ENCODE measurements around the gene LRP5. TPM values are rescaled to one million over a fixed set of nuclear protein-coding genes. Genes with fewer than 3 reads are reported as not detected.

LRP5 gene
- total and polyA plus RNA-seq, 9 donors, result 3.1 to 63.8 (median 47.2) TPM

DNA sequence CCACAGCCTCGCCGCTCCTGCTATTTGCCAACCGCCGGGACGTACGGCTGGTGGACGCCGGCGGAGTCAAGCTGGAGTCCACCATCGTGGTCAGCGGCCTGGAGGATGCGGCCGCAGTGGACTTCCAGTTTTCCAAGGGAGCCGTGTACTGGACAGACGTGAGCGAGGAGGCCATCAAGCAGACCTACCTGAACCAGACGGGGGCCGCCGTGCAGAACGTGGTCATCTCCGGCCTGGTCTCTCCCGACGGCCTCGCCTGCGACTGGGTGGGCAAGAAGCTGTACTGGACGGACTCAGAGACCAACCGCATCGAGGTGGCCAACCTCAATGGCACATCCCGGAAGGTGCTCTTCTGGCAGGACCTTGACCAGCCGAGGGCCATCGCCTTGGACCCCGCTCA lies 35.5 kb downstream of the LRP5 start:
- Histone ChIP-seq H3K27ac (no peak overlapping the region), H3K27me3 (no peaks in the 10 kb centered on the region), H3K4me1 (ENCODE audit: insufficient read depth) (peaks cover 13% of the 10 kb centered on the region), H3K4me3 (no peak overlapping the region), H3K9me3 (no peaks in the 10 kb centered on the region), H3K36me3 (no peaks in the 10 kb centered on the region)
- intact Hi-C loops (cut with DNase I), result no loop called here
- peak in 1 of 5 donors; percentile 35 for DNase-seq
- TF ChIP-seq POLR2A (IDR thresholded peaks at IDR 0.05), result no peak
- no peak for TF ChIP-seq CTCF (IDR thresholded peaks at IDR 0.05)
- no peak for TF ChIP-seq EP300 (IDR thresholded peaks at IDR 0.05)
- WGBS, 3 donors, result 95 to 97% (median 96%) methylated on average over 26 to 32 of the region's 32 CpGs

GRCh38 chr11:68349461-68350249 lies 37.3 kb downstream of the LRP5 start:
- Histone ChIP-seq H3K36me3 (no peaks in the 10 kb centered on the region), H3K9me3 (no peaks in the 10 kb centered on the region), H3K27ac (no peak overlapping the region), H3K4me3 (no peak overlapping the region), H3K4me1 (ENCODE audit: insufficient read depth) (peaks cover 15% of the 10 kb centered on the region), H3K27me3 (no peaks in the 10 kb centered on the region)
- DNase-seq, result no peak
- intact Hi-C loops (cut with DNase I), result no loop called here
- no peak for TF ChIP-seq EP300 (IDR thresholded peaks at IDR 0.05)
- no peak for TF ChIP-seq CTCF (IDR thresholded peaks at IDR 0.05)
- TF ChIP-seq POLR2A (IDR thresholded peaks at IDR 0.05), result no peak
- WGBS, 3 donors, result 89% methylated on average over 15 of the region's 15 CpGs

DNA sequence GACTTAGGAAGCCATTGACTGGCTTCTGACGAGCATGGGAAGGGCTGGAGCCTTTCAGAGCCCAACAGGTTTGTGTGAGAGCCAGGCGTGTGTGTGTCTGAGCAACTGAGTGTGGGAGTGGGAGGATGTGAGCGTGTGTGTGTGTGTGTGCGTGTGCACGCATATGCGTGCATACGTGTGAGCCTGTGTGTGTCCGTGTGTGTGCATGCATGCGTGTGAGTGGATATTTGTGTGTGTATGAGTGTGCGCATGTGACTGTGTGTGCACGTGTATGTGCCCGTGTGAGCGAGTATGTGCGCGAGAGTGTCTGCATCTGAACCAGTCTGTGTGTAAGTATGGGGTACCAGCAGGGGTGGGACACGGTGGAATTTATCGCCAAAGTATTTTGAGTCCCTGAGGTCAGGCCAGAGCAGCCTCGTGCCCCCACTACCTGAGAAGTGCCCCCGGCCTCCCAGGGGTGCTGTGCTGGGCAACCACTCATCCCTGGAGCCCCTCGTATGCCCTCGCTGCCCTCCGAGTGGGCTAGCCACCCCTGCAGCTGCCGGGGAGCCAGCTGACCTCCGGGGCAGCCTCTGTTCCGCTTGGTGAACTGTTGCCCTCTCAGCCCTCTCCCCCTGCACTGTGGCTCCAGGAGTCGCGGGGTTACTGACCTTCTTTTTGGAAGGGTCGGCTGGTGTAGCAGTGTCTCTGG lies 38.5 kb downstream of the LRP5 start:
- no peaks in the 10 kb centered on the region for H3K9me3 ChIP-seq
- 89 to 91% (median 90%) methylated on average over 27 to 28 of the region's 28 CpGs for WGBS, 3 donors
- H3K4me1 ChIP-seq (ENCODE audit: insufficient read depth), result peaks cover 24% of the 10 kb centered on the region
- intact Hi-C loops (cut with DNase I), result no loop called here
- no peaks in the 10 kb centered on the region for H3K36me3 ChIP-seq
- TF ChIP-seq EP300 (IDR thresholded peaks at IDR 0.05), result no peak
- H3K27ac ChIP-seq, result no peak overlapping the region
- DNase-seq, result no peak
- no peak overlapping the region for H3K4me3 ChIP-seq
- H3K27me3 ChIP-seq, result no peaks in the 10 kb centered on the region

DNA sequence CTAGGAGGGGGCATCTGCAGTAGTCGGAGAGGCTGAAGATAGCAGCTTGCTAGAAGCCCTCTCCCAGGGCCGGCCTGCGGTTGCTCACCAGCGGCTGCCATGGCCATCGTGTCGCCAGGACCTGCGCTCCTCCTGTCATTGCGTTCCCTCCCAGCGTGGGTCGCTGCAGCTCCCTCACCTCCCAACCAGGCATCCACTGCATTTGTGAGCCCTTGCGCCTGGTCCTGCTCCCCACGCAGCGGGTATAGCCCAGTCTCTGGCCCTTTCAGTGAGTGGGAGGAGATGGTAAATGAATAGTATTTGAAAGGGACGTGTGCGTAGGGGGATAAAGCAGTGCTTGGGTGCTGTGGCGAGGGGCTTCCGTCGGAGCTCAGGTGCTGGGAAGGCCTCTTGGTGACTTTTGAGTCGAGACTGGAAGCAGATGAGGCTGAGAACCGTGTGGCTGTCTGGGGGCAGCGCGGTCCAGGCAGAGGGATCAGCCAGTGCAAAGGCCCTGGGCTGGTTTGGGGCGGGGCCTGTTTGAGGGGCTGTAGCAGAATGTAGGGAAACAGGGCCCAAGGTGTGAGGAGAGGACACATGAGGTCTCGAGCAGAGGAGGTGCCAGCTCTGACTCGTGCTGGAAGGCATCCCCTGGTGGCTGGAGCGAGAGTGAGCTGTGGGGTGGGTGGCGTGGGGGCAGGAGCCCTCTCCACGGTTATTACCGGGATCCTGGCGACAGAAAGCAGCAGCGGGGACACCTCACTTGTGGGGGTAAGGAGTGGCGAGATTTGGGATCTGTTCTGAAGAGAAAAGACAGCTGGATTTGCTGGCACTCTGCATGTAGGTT lies 39.3 kb downstream of the LRP5 start:
- peaks cover 17% of the 10 kb centered on the region for H3K4me1 ChIP-seq (ENCODE audit: insufficient read depth)
- H3K9me3 ChIP-seq, result no peaks in the 10 kb centered on the region
- no peak overlapping the region for H3K27ac ChIP-seq
- no peaks in the 10 kb centered on the region for H3K36me3 ChIP-seq
- H3K27me3 ChIP-seq, result no peaks in the 10 kb centered on the region
- TF ChIP-seq POLR2A (IDR thresholded peaks at IDR 0.05) (no peak), EP300 (IDR thresholded peaks at IDR 0.05) (no peak), CTCF (IDR thresholded peaks at IDR 0.05) (no peak)
- 91 to 94% (median 92%) methylated on average over 32 of the region's 32 CpGs for WGBS, 3 donors
- no peak for DNase-seq
- H3K4me3 ChIP-seq, result no peak overlapping the region
- intact Hi-C loops (cut with DNase I), result no loop called here

All from ovary (tissue), 9 donors.